ENCODE measurements around the gene SCN9A. TPM values are rescaled to one million over a fixed set of nuclear protein-coding genes. Genes with fewer than 3 reads are reported as not detected.

The SCN9A gene
- total and polyA plus RNA-seq, 4 donors: 1.5 to 46.4 (median 7.2) TPM

DNA sequence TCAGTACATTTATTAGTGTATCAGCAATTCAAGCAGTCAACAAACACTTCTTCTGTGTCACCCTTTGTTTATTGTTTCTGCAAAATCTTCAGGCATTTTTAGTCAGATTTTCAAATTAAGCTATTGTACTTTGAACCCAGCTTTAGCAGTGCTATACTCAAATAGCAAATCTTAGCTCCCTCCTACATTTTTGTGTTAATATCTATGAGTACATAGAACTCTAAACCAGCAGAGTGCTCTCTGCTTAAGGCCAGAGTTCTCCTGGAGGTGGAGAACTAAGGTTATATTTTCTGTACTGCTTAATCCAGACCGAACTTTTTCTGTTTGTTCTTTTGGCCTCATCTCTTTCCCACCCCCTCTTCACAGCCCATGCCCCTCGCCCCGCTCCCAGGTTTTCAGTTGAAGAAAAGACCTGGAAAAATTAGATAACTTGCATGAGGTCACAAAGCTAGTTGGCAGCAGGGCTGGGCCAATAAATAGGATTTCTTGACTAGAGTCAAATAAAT is 218.7 kb downstream of the SCN9A start:
- TF ChIP-seq, protein P1, sequence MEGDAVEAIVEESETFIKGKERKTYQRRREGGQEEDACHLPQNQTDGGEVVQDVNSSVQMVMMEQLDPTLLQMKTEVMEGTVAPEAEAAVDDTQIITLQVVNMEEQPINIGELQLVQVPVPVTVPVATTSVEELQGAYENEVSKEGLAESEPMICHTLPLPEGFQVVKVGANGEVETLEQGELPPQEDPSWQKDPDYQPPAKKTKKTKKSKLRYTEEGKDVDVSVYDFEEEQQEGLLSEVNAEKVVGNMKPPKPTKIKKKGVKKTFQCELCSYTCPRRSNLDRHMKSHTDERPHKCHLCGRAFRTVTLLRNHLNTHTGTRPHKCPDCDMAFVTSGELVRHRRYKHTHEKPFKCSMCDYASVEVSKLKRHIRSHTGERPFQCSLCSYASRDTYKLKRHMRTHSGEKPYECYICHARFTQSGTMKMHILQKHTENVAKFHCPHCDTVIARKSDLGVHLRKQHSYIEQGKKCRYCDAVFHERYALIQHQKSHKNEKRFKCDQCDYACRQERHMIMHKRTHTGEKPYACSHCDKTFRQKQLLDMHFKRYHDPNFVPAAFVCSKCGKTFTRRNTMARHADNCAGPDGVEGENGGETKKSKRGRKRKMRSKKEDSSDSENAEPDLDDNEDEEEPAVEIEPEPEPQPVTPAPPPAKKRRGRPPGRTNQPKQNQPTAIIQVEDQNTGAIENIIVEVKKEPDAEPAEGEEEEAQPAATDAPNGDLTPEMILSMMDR (IDR thresholded peaks at IDR 0.05; ENCODE audit: control extremely low read depth, extremely low read depth): no peak
- no peak for ATAC-seq (ENCODE audit: insufficient read depth, low FRiP score)

DNA sequence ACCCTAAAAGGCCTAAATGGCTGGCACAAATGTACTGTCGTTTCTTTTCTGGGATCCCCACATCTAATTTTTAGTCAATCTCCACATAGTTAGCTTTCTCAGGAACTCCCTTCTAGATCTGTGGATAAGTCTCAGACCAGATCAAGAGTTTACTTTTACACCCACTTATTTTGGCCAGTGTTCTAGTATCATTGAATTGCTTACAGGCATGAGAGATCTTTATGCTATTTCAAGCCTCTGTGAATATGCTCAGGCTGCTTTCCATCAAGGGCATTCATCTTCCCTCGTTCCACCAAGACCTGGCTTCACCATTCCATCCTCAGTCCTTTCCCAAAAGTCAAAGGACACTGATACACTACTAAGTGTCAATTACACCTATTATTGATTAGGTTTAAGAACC is 220.2 kb downstream of the SCN9A start:
- no peak for ATAC-seq (ENCODE audit: insufficient read depth, low FRiP score)
- H3K4me1 ChIP-seq (ENCODE audit: control insufficient read depth in 5 of 5, insufficient read depth in 5 of 5, low read length in 5 of 5): peaks cover 0 to 13% (median 0%) of the 10 kb centered on the region in 5 donors
- no peaks in the 10 kb centered on the region for H3K36me3 ChIP-seq (ENCODE audit: control insufficient read depth in 4 of 4, insufficient read depth in 4 of 4, low read length in 4 of 4)
- H3K9ac ChIP-seq (ENCODE audit: insufficient read depth in 1 of 2, low read length in 2 of 2): no peak overlapping the region
- TF ChIP-seq, protein P1 (IDR thresholded peaks at IDR 0.05; ENCODE audit: control extremely low read depth, extremely low read depth): no peak
- H3K4me3 ChIP-seq: no peak overlapping the region
- 77 to 86% methylated on average over 2 of the region's 2 CpGs for WGBS, 2 donors
- no peak overlapping the region for H3K27ac ChIP-seq (ENCODE audit: low read depth in 1 of 2, low read length in 1 of 2)
- no peaks in the 10 kb centered on the region for H3K27me3 ChIP-seq (ENCODE audit: control insufficient read depth in 3 of 3, insufficient read depth in 3 of 3, low read length in 2 of 3)
- DNase-seq: no peak
- no peaks in the 10 kb centered on the region for H3K9me3 ChIP-seq (ENCODE audit: control insufficient read depth in 4 of 4, insufficient read depth in 3 of 4, low read length in 3 of 4)

More for the DNA sequence above, 218.7 kb downstream of the SCN9A start:
- Histone ChIP-seq H3K27me3 (ENCODE audit: control insufficient read depth in 3 of 3, insufficient read depth in 3 of 3, low read length in 2 of 3) (no peaks in the 10 kb centered on the region), H3K4me3 (no peak overlapping the region), H3K27ac (ENCODE audit: low read depth in 1 of 2, low read length in 1 of 2) (no peak overlapping the region), H3K9me3 (ENCODE audit: control insufficient read depth in 4 of 4, insufficient read depth in 3 of 4, low read length in 3 of 4) (no peaks in the 10 kb centered on the region), H3K9ac (ENCODE audit: insufficient read depth in 1 of 2, low read length in 2 of 2) (no peak overlapping the region), H3K36me3 (ENCODE audit: control insufficient read depth in 4 of 4, insufficient read depth in 4 of 4, low read length in 4 of 4) (no peaks in the 10 kb centered on the region), H3K4me1 (ENCODE audit: control insufficient read depth in 5 of 5, insufficient read depth in 5 of 5, low read length in 5 of 5) (peaks cover 0 to 13% (median 0%) of the 10 kb centered on the region in 5 donors)
- WGBS, 2 donors: 88 to 94% methylated on average over 3 of the region's 3 CpGs
- no peak for DNase-seq

- no peak for ATAC-seq (ENCODE audit: insufficient read depth, low FRiP score)
- peaks cover 0 to 13% (median 0%) of the 10 kb centered on the region in 5 donors for H3K4me1 ChIP-seq (ENCODE audit: control insufficient read depth in 5 of 5, insufficient read depth in 5 of 5, low read length in 5 of 5)
- WGBS, 2 donors: 49 to 65% methylated on average over 3 of the region's 3 CpGs
These were observed 220.9 kb downstream of the SCN9A start for GRCh38 chr2:166154685-166155338.

More at GRCh38 chr2:166154685-166155338, 220.9 kb downstream of the SCN9A start:
- no peak overlapping the region for H3K27ac ChIP-seq (ENCODE audit: low read depth in 1 of 2, low read length in 1 of 2)
- H3K9me3 ChIP-seq (ENCODE audit: control insufficient read depth in 4 of 4, insufficient read depth in 3 of 4, low read length in 3 of 4): no peaks in the 10 kb centered on the region
- H3K4me3 ChIP-seq: no peak overlapping the region
- TF ChIP-seq, protein P1 (IDR thresholded peaks at IDR 0.05; ENCODE audit: control extremely low read depth, extremely low read depth): no peak
- H3K27me3 ChIP-seq (ENCODE audit: control insufficient read depth in 3 of 3, insufficient read depth in 3 of 3, low read length in 2 of 3): no peaks in the 10 kb centered on the region
- no peaks in the 10 kb centered on the region for H3K36me3 ChIP-seq (ENCODE audit: control insufficient read depth in 4 of 4, insufficient read depth in 4 of 4, low read length in 4 of 4)
- H3K9ac ChIP-seq (ENCODE audit: insufficient read depth in 1 of 2, low read length in 2 of 2): no peak overlapping the region
- DNase-seq: no peak

All from lung (tissue), 12 donors.